ENCODE results near the gene PTGES3L.

Gene PTGES3L

DNA sequence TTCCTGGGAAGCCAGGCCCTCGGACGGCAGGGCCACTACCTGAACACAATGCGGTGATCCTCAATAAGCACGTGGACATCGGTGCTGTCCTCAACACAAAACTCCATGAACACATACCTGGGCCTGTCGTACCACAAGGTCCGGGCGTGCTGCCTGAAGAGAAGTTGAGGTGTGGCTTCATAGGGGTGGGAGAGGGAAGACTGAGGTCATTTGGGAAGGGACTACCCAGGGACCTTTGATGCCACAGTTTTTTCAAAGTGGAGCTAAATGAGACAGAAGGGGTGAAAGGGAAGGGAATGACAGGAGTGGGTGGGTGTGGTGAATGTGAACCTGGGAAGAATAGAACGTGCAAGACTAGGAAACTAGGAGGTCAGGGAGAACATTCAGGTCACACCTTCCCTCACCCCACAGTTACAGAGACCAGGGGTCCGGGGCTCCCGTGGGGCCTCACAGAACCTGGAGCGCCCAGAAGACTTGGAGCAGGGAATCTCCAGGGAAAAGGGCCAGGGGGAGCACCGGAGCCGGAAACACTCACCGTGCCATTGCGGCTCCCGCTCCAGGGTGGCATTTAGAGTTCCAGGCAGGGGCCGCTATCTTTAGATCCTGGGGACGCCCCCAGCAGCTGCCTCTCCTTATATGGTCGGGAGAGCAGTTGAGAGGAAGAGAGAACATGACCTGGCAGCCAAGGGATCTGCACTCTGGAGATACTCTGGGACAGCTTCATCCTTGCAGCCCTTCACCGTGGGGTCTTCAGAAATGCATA lies at the start of gene PTGES3L:
PTGES3L (minus strand) TSS at position 570 of the 763 bp plus-strand sequence; CDS start at position 543, 27 bp downstream.
- Histone ChIP-seq H3K4me1 (ENCODE audit: insufficient read depth, insufficient read length) (peaks cover 4% of the 10 kb centered on the region), H3K36me3 (ENCODE audit: insufficient read depth, insufficient read length, low read length) (peaks cover 19% of the 10 kb centered on the region), H3K27me3 (ENCODE audit: insufficient read depth, insufficient read length) (no peaks in the 10 kb centered on the region), H3K9ac (ENCODE audit: insufficient read length, low read depth) (peak within 1 kb of the TSS; percentile 95), H3K4me3 (ENCODE audit: insufficient read length, low read depth) (peak within 1 kb of the TSS; percentile 83), H3K9me3 (ENCODE audit: insufficient read depth, low read length) (no peaks in the 10 kb centered on the region)
- TF ChIP-seq YY1 (IDR thresholded peaks at IDR 0.05; ENCODE audit: insufficient read depth, insufficient read length) (no peak), SUZ12 (IDR thresholded peaks at IDR 0.05; ENCODE audit: extremely low read depth, insufficient read depth, insufficient read length) (no peak), ZNF274 (IDR thresholded peaks at IDR 0.05; ENCODE audit: low read depth, low read length) (no peak)
- no peak for DNase-seq (ENCODE audit: low read depth, low spot score)

DNA sequence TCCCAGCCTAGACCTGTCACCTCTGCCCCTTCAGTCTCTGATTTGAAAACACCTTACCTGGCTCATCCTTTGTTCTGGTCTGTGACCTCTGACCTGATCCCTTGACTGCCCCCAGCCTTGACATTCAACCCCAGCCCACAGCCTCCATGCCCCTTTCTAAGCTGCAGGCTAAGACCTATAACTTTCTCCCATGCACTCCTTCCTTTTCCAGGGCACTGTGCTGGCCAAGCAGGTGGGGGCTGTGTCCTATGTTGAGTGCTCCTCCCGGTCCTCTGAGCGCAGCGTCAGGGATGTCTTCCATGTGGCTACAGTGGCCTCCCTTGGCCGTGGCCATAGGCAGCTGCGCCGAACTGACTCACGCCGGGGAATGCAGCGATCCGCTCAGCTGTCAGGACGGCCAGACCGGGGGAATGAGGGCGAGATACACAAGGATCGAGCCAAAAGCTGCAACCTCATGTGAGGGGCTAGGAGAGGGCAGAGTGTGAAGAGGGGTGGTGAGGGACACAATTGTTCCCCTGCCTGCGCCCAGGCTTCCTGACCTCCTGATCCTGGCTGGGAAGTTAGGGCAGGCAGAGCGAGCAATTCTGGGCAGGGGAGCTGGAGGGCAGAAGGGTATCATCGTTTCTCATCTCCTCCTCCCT lies 48.5 kb upstream of the PTGES3L start:
- TF ChIP-seq SUZ12 (IDR thresholded peaks at IDR 0.05; ENCODE audit: extremely low read depth, insufficient read depth, insufficient read length) (no peak), YY1 (IDR thresholded peaks at IDR 0.05; ENCODE audit: insufficient read depth, insufficient read length) (no peak), ZNF274 (IDR thresholded peaks at IDR 0.05; ENCODE audit: low read depth, low read length) (no peak)
- no peak overlapping the region for H3K4me3 ChIP-seq (ENCODE audit: insufficient read length, low read depth)
- no peaks in the 10 kb centered on the region for H3K9me3 ChIP-seq (ENCODE audit: insufficient read depth, low read length)
- H3K27me3 ChIP-seq (ENCODE audit: insufficient read depth, insufficient read length), result no peaks in the 10 kb centered on the region
- no peak overlapping the region for H3K9ac ChIP-seq (ENCODE audit: insufficient read length, low read depth)
- peaks cover 24% of the 10 kb centered on the region for H3K4me1 ChIP-seq (ENCODE audit: insufficient read depth, insufficient read length)
- H3K36me3 ChIP-seq (ENCODE audit: insufficient read depth, insufficient read length, low read length), result peaks cover 17% of the 10 kb centered on the region
- no peak for DNase-seq (ENCODE audit: low read depth, low spot score)

DNA sequence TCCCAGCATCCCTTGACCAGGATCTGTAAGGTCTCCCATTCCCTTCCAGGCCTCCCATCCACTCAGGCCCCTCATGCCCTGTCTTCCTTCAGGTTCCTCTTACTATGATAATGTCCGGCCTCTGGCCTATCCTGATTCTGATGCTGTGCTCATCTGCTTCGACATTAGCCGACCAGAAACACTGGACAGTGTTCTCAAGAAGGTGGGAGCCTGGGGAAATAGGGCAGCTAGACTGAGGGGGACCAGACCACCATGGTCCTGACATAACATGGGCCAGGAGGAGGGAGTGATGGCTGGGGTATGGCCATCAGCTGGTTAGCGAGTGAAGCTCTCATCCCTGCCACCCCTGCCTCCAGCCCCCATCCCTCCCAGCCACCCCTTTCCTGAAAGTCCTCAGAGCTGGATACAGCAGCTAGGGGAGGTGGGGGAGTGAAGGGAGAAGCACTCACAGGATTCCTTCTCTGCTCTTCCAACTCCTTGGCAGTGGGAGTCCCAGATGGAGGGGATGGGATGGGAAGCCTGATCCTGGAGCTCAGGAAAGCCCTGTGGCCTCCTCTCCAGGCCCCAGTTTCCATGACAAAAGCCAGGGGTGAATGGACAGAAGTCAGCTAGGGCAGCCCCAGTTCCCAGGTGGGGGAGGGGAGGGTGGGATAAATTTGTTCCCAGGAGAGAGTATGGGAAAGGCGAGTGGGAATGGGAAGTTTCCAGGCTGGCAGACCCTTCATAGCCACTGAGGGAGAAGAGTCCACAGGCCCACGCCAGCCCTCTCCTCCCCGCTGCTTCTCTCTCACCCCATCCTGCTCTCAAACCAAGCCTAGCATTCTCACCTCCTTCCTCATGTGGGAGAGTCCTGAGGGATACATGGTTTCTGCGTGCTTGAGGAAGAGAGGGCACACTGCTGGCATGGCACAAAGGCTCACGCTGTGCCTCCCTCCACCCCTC lies 47.5 kb upstream of the PTGES3L start:
- peak overlapping the region; percentile 8 for H3K4me3 ChIP-seq (ENCODE audit: insufficient read length, low read depth)
- peak; percentile 77 for DNase-seq (ENCODE audit: low read depth, low spot score)
- no peaks in the 10 kb centered on the region for H3K9me3 ChIP-seq (ENCODE audit: insufficient read depth, low read length)
- peaks cover 17% of the 10 kb centered on the region for H3K36me3 ChIP-seq (ENCODE audit: insufficient read depth, insufficient read length, low read length)
- no peaks in the 10 kb centered on the region for H3K27me3 ChIP-seq (ENCODE audit: insufficient read depth, insufficient read length)
- TF ChIP-seq SUZ12 (IDR thresholded peaks at IDR 0.05; ENCODE audit: extremely low read depth, insufficient read depth, insufficient read length) (no peak), YY1 (IDR thresholded peaks at IDR 0.05; ENCODE audit: insufficient read depth, insufficient read length) (no peak), ZNF274 (IDR thresholded peaks at IDR 0.05; ENCODE audit: low read depth, low read length) (no peak)
- peak overlapping the region; percentile 68 for H3K9ac ChIP-seq (ENCODE audit: insufficient read length, low read depth)
- peaks cover 23% of the 10 kb centered on the region for H3K4me1 ChIP-seq (ENCODE audit: insufficient read depth, insufficient read length)

DNA sequence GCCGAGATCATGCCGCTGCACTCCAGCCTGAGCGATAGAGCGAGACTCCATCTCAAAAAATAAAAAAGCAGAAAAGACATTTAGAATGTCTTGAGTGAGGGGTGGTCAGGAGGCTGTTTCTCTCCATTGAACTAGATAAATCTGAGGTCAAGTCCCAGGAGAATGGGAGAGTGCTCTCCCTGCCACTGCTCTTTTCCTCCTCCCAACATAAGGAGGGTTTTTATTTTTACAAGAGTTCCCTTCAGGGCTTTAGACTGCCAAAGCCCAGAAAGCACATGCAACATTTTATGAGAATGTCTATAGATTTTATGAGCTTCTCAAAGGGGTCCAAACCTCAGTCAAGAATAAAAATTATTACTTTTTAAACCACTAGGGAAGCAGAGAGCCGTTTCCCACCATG lies 46.7 kb upstream of the PTGES3L start:
- Histone ChIP-seq H3K4me1 (ENCODE audit: insufficient read depth, insufficient read length) (peaks cover 23% of the 10 kb centered on the region), H3K9me3 (ENCODE audit: insufficient read depth, low read length) (no peaks in the 10 kb centered on the region), H3K36me3 (ENCODE audit: insufficient read depth, insufficient read length, low read length) (peaks cover 17% of the 10 kb centered on the region), H3K9ac (ENCODE audit: insufficient read length, low read depth) (peak overlapping the region; percentile 56), H3K4me3 (ENCODE audit: insufficient read length, low read depth) (no peak overlapping the region), H3K27me3 (ENCODE audit: insufficient read depth, insufficient read length) (no peaks in the 10 kb centered on the region)
- no peak for DNase-seq (ENCODE audit: low read depth, low spot score)
- TF ChIP-seq SUZ12 (IDR thresholded peaks at IDR 0.05; ENCODE audit: extremely low read depth, insufficient read depth, insufficient read length), result no peak
- TF ChIP-seq YY1 (IDR thresholded peaks at IDR 0.05; ENCODE audit: insufficient read depth, insufficient read length), result no peak
- no peak for TF ChIP-seq ZNF274 (IDR thresholded peaks at IDR 0.05; ENCODE audit: low read depth, low read length)

DNA sequence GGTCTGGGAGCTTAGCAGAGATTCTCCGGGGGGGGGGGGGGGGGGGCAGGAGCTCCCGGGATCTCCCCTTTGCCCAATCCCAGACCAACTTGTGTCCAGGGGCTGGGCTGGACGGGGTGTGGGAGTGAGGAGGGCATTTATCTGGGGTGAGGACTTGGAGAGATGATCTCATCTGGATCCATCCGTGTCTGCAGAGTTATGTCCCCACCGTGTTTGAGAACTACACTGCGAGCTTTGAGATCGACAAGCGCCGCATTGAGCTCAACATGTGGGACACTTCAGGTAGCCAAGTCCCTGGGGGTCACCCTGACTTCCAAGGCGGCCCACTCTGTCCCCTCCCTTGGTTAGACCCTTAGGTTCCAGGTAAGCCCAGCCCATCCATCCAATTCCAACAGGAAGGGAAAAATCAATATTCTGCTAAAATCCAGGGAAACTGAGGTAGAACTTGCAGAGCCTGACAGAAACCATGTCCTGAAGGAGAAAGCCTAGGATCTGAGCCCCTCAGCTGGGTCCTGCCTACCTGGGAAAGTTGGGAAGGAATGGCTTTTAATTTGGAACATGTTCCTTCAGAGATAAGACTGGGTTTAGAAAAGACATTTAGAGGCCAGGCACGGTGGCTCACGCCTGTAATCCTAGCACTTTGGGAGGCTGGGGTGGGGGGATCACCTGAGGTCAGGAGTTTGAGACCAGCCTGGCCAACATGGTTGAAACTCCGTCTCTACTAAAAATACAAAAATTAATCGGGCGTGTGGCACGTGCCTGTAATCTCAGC lies 46.1 kb upstream of the PTGES3L start:
- Histone ChIP-seq H3K27me3 (ENCODE audit: insufficient read depth, insufficient read length) (no peaks in the 10 kb centered on the region), H3K4me3 (ENCODE audit: insufficient read length, low read depth) (peak overlapping the region; percentile 76), H3K36me3 (ENCODE audit: insufficient read depth, insufficient read length, low read length) (peaks cover 17% of the 10 kb centered on the region), H3K4me1 (ENCODE audit: insufficient read depth, insufficient read length) (peaks cover 19% of the 10 kb centered on the region), H3K9me3 (ENCODE audit: insufficient read depth, low read length) (no peaks in the 10 kb centered on the region), H3K9ac (ENCODE audit: insufficient read length, low read depth) (peak overlapping the region; percentile 90)
- no peak for DNase-seq (ENCODE audit: low read depth, low spot score)
- TF ChIP-seq ZNF274 (IDR thresholded peaks at IDR 0.05; ENCODE audit: low read depth, low read length), result no peak
- no peak for TF ChIP-seq SUZ12 (IDR thresholded peaks at IDR 0.05; ENCODE audit: extremely low read depth, insufficient read depth, insufficient read length)
- TF ChIP-seq YY1 (IDR thresholded peaks at IDR 0.05; ENCODE audit: insufficient read depth, insufficient read length), result no peak

DNA sequence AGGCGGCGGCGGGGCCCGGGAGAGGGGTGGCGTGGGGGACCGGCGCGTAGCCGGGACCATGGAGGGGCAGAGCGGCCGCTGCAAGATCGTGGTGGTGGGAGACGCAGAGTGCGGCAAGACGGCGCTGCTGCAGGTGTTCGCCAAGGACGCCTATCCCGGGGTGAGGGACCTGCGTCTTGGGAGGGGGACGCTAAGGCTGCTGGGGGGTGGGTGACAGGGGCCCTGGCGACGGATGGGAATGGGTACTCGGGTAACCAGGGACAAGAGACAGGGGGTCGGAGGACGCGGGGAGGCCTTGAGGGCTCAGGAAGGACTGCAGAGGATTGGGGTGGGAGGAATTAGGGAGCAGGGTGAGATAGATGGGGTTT lies 45.4 kb upstream of the PTGES3L start:
- Histone ChIP-seq H3K9ac (ENCODE audit: insufficient read length, low read depth) (peak overlapping the region; percentile 90), H3K4me3 (ENCODE audit: insufficient read length, low read depth) (peak overlapping the region; percentile 76), H3K36me3 (ENCODE audit: insufficient read depth, insufficient read length, low read length) (peaks cover 14% of the 10 kb centered on the region), H3K27me3 (ENCODE audit: insufficient read depth, insufficient read length) (no peaks in the 10 kb centered on the region), H3K4me1 (ENCODE audit: insufficient read depth, insufficient read length) (peaks cover 16% of the 10 kb centered on the region), H3K9me3 (ENCODE audit: insufficient read depth, low read length) (no peaks in the 10 kb centered on the region)
- TF ChIP-seq YY1 (IDR thresholded peaks at IDR 0.05; ENCODE audit: insufficient read depth, insufficient read length) (no peak), ZNF274 (IDR thresholded peaks at IDR 0.05; ENCODE audit: low read depth, low read length) (no peak), SUZ12 (IDR thresholded peaks at IDR 0.05; ENCODE audit: extremely low read depth, insufficient read depth, insufficient read length) (no peak)
- DNase-seq (ENCODE audit: low read depth, low spot score), result no peak

All from NT2/D1 (cell line).